ENCODE results near the gene ZFYVE16. TPM values are rescaled to one million over a fixed set of nuclear protein-coding genes. Genes with fewer than 3 reads are reported as not detected.

The ZFYVE16 gene
- total RNA-seq, 4 donors from 2014 or later, result 24.3 to 64.0 (median 34.0) TPM

- Histone ChIP-seq H3K4me1 (no peaks in the 10 kb centered on the region), H3K4me3 (no peak overlapping the region), H3K9me3 (no peaks in the 10 kb centered on the region), H3K27me3 (no peaks in the 10 kb centered on the region), H3K27ac (no peak overlapping the region), H3K36me3 (peaks cover 0 to 39% (median 13%) of the 10 kb centered on the region in 4 donors)
- TF ChIP-seq EP300 (IDR thresholded peaks at IDR 0.05; ENCODE audit: low read depth) (no peak), POLR2A (IDR thresholded peaks at IDR 0.05) (no peak), POLR2AphosphoS5 (IDR thresholded peaks at IDR 0.05) (no peak)
- TF ChIP-seq, protein P1, sequence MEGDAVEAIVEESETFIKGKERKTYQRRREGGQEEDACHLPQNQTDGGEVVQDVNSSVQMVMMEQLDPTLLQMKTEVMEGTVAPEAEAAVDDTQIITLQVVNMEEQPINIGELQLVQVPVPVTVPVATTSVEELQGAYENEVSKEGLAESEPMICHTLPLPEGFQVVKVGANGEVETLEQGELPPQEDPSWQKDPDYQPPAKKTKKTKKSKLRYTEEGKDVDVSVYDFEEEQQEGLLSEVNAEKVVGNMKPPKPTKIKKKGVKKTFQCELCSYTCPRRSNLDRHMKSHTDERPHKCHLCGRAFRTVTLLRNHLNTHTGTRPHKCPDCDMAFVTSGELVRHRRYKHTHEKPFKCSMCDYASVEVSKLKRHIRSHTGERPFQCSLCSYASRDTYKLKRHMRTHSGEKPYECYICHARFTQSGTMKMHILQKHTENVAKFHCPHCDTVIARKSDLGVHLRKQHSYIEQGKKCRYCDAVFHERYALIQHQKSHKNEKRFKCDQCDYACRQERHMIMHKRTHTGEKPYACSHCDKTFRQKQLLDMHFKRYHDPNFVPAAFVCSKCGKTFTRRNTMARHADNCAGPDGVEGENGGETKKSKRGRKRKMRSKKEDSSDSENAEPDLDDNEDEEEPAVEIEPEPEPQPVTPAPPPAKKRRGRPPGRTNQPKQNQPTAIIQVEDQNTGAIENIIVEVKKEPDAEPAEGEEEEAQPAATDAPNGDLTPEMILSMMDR (IDR thresholded peaks at IDR 0.05), result no peak
- DNase-seq, result no peak
- intact Hi-C loops (cut with DNase I; ENCODE audit: low total_unique reads), result no loop called here
- in situ Hi-C loops (cut with MboI; ENCODE audit: low pct_ligation_motif_present in 1 of 4, low pct_unique_long_range_greater_than_20kb in 1 of 4, low sequenced_read_pairs in 3 of 4), result no loop called here
Measured at GRCh38 chr5:80439213-80439612, 31.3 kb downstream of the ZFYVE16 start.

- no peak overlapping the region for H3K27ac ChIP-seq
- no peaks in the 10 kb centered on the region for H3K9me3 ChIP-seq
- H3K4me3 ChIP-seq, result no peak overlapping the region
- TF ChIP-seq EP300 (IDR thresholded peaks at IDR 0.05; ENCODE audit: low read depth), result no peak
- TF ChIP-seq, protein P1 (IDR thresholded peaks at IDR 0.05), result no peak
- no peak for TF ChIP-seq POLR2A (IDR thresholded peaks at IDR 0.05)
- TF ChIP-seq POLR2AphosphoS5 (IDR thresholded peaks at IDR 0.05), result no peak
- in situ Hi-C loops (cut with MboI; ENCODE audit: low pct_ligation_motif_present in 1 of 4, low pct_unique_long_range_greater_than_20kb in 1 of 4, low sequenced_read_pairs in 3 of 4), result no loop called here
- no peaks in the 10 kb centered on the region for H3K4me1 ChIP-seq
- no peaks in the 10 kb centered on the region for H3K27me3 ChIP-seq
- H3K36me3 ChIP-seq, result peaks cover 0 to 25% (median 8%) of the 10 kb centered on the region in 4 donors
- intact Hi-C loops (cut with DNase I; ENCODE audit: low total_unique reads), result no loop called here
- DNase-seq, result no peak
Measured at GRCh38 chr5:80442742-80443141, 34.9 kb downstream of the ZFYVE16 start.

DNA sequence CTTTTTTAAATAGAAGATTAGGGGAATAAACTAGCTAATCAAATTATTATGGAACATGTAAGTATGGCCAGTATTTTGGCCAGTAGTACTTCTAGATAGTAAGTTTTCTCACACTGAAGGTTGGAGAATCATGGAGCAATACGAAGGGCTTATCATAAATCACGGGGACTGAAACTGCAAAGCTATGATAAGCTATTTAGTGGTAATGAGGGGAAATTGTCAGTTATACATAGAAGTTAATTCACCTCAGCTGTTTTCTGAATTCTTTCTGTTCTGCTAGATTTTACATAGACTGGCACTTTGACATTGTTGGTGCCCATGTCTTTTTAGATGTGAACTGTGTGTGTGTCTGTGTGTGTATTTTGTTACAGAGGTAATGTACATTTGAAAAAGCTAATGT, 45.5 kb downstream of the ZFYVE16 start:
- intact Hi-C loops (cut with DNase I; ENCODE audit: low total_unique reads) (no loop called here), in situ Hi-C loops (cut with MboI; ENCODE audit: low pct_ligation_motif_present in 1 of 4, low pct_unique_long_range_greater_than_20kb in 1 of 4, low sequenced_read_pairs in 3 of 4) (no loop called here)
- DNase-seq, result no peak
- peaks cover 0 to 65% (median 22%) of the 10 kb centered on the region in 4 donors for H3K36me3 ChIP-seq
- H3K9me3 ChIP-seq, result no peaks in the 10 kb centered on the region
- WGBS, 2 donors (ENCODE audit: low coverage in 1 of 2), result 86 to 95% methylated on average over 2 of the region's 2 CpGs
- TF ChIP-seq POLR2AphosphoS5 (IDR thresholded peaks at IDR 0.05) (no peak), EP300 (IDR thresholded peaks at IDR 0.05; ENCODE audit: low read depth) (no peak), POLR2A (IDR thresholded peaks at IDR 0.05) (no peak)
- TF ChIP-seq, protein P1 (IDR thresholded peaks at IDR 0.05), result no peak
- H3K4me3 ChIP-seq, result no peak overlapping the region
- H3K27me3 ChIP-seq, result no peaks in the 10 kb centered on the region
- no peak overlapping the region for H3K27ac ChIP-seq
- H3K4me1 ChIP-seq, result no peaks in the 10 kb centered on the region

- no peak overlapping the region for H3K27ac ChIP-seq
- H3K4me1 ChIP-seq, result no peaks in the 10 kb centered on the region
- 97% methylated on average over 4 of the region's 4 CpGs; no CpG with 5 or more reads in 1 of the 2 donors for WGBS, 2 donors (ENCODE audit: low coverage in 1 of 2)
- DNase-seq, result no peak
- in situ Hi-C loops (cut with MboI; ENCODE audit: low pct_ligation_motif_present in 1 of 4, low pct_unique_long_range_greater_than_20kb in 1 of 4, low sequenced_read_pairs in 3 of 4) (no loop called here), intact Hi-C loops (cut with DNase I; ENCODE audit: low total_unique reads) (no loop called here)
- peaks cover 0 to 3% of the 10 kb centered on the region in 2 donors for H3K9me3 ChIP-seq
- no peak overlapping the region for H3K4me3 ChIP-seq
- H3K27me3 ChIP-seq, result no peaks in the 10 kb centered on the region
- TF ChIP-seq POLR2A (IDR thresholded peaks at IDR 0.05) (no peak), EP300 (IDR thresholded peaks at IDR 0.05; ENCODE audit: low read depth) (no peak), POLR2AphosphoS5 (IDR thresholded peaks at IDR 0.05) (no peak)
- TF ChIP-seq, protein P1 (IDR thresholded peaks at IDR 0.05), result no peak
- H3K36me3 ChIP-seq, result peaks cover 0 to 65% (median 22%) of the 10 kb centered on the region in 4 donors
Measured at GRCh38 chr5:80463269-80463668, 55.4 kb downstream of the ZFYVE16 start.
